A673 (cell line): ENCODE results near the gene TSPO.

Experiments used
- EZH2 ChIP-seq: fragments of 200-600 bp; sonication (generic); IDR thresholded peaks from 2 replicates; pipeline ENCODE4 v1.6.1; 2017; ENCODE audit warnings: borderline replicate concordance, low read depth, mild to moderate bottlenecking, mixed read lengths, antibody characterized with exemption, low read length; ENCODE audit not compliant: poor library complexity, severe bottlenecking
- TF ChIP-seq, protein P1 (sequence below): fragments of 300-800, 200-600 bp; sonication (generic); conservative IDR thresholded peaks from 2 replicates; pipeline ENCODE4 v1.5.1; 2017; ENCODE audit warnings: low read depth, mild to moderate bottlenecking, antibody characterized with exemption, low read length, moderate library complexity, mixed read lengths

DNA sequence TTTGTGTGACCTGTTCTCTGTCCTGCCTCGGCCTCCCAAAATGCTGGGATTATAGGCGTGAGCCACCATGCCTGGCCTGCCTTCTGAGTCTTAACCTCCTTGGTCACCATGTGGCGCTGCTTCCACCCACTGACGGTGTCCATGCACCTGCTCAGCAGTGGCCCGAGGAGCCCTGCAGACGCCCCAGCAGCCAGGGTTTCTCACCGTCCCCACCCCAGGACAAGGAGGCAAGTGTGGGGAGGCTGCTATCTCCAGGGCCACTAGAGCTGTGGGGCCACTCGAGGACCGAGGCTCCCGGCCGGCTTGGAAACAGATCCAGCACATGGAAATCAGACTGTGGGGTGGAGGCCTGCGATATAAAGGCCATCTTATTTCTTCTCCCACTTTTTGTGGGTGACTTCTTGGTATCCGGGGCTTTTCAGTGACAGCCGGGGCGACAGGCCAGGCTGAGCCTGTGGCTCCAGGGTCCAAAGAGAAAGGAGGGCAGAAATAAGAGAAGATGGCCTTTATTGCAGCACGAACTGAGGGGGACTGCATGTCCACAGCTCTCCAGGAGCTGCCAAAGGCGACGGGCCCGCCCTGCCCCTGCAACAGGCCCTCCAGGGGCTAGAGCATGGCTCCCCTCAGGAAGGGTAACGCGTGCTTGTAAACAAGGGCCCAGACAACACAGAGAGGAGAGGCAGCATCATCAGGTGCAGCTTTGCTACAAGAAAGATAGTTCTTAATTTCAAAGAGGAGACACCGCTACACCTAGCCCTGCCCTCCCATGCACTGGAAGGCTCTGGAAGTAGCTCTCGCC, 15.0 kb downstream of the TSPO start:
- TF ChIP-seq, protein P1, sequence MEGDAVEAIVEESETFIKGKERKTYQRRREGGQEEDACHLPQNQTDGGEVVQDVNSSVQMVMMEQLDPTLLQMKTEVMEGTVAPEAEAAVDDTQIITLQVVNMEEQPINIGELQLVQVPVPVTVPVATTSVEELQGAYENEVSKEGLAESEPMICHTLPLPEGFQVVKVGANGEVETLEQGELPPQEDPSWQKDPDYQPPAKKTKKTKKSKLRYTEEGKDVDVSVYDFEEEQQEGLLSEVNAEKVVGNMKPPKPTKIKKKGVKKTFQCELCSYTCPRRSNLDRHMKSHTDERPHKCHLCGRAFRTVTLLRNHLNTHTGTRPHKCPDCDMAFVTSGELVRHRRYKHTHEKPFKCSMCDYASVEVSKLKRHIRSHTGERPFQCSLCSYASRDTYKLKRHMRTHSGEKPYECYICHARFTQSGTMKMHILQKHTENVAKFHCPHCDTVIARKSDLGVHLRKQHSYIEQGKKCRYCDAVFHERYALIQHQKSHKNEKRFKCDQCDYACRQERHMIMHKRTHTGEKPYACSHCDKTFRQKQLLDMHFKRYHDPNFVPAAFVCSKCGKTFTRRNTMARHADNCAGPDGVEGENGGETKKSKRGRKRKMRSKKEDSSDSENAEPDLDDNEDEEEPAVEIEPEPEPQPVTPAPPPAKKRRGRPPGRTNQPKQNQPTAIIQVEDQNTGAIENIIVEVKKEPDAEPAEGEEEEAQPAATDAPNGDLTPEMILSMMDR = no peak
- TF ChIP-seq EZH2 = no peak
